SK-MEL-5 (cell line): ENCODE measurements around the gene EHBP1L1. TPM values are rescaled to one million over a fixed set of nuclear protein-coding genes. Genes with fewer than 3 reads are reported as not detected.

Source experiments
- DNase-seq: peaks from one replicate; pipeline ENCODE4 v3.0.0-alpha.2; 2016; ENCODE audit warnings: low read depth, low spot score
- in situ Hi-C: cut with HindIII; loops from 2 replicates; pipeline ENCODE4 v1.10.0; 2016; ENCODE audit warnings: low sequenced_read_pairs, high pct_unique_total_duplicates, low pct_unique_long_range_greater_than_20kb
- total RNA-seq: library from RNA; depleted of rRNA; stranded (reverse); fragments of >200 nt; shearing (Covaris generic); gene quantifications from 2 replicates; pipeline ENCODE4 v1.2.3, GENCODE V29; 2014

Gene EHBP1L1
- total RNA-seq, 1 experiment from 2014 or later, result 14.3 TPM

GRCh38 chr11:65584723-65585171, 8.9 kb downstream of the EHBP1L1 start:
- no peak for DNase-seq
- in situ Hi-C loops, result no loop called here

- in situ Hi-C loops, result no loop called here
- no peak for DNase-seq
Observed at GRCh38 chr11:65585396-65586246, 9.8 kb downstream of the EHBP1L1 start.

- in situ Hi-C loops, result no loop called here
Observed at GRCh38 chr11:65586247-65586630, 10.4 kb downstream of the EHBP1L1 start.

GRCh38 chr11:65586676-65587075, 10.8 kb downstream of the EHBP1L1 start:
- in situ Hi-C loops, result no loop called here
- DNase-seq, result peak; percentile 23

More at GRCh38 chr11:65586247-65586630, 10.4 kb downstream of the EHBP1L1 start:
- no peak for DNase-seq

- peak; percentile 59 for DNase-seq
- in situ Hi-C loops, result no loop called here
Observed at GRCh38 chr11:65588199-65589054, 12.6 kb downstream of the EHBP1L1 start.

GRCh38 chr11:65589444-65590239, 13.8 kb downstream of the EHBP1L1 start:
- DNase-seq, result no peak
- in situ Hi-C loops, result no loop called here

GRCh38 chr11:65590240-65590738, 14.4 kb downstream of the EHBP1L1 start:
- in situ Hi-C loops, result no loop called here
- no peak for DNase-seq

- in situ Hi-C loops, result no loop called here
- DNase-seq, result no peak
Observed at GRCh38 chr11:65591939-65592857, 16.3 kb downstream of the EHBP1L1 start.

GRCh38 chr11:65592858-65593517, 17.1 kb downstream of the EHBP1L1 start:
- in situ Hi-C loops, result no loop called here

GRCh38 chr11:65593518-65594414, 17.9 kb downstream of the EHBP1L1 start:
- in situ Hi-C loops, result no loop called here
- DNase-seq, result peak; percentile 39

More at GRCh38 chr11:65592858-65593517, 17.1 kb downstream of the EHBP1L1 start:
- DNase-seq, result no peak

- in situ Hi-C loops, result no loop called here
- DNase-seq, result no peak
Observed at GRCh38 chr11:65595131-65595530, 19.3 kb downstream of the EHBP1L1 start.

- in situ Hi-C loops, result no loop called here
- DNase-seq, result no peak
Observed at GRCh38 chr11:65595543-65596281, 19.9 kb downstream of the EHBP1L1 start, which contains the start of gene KCNK7. Gene KCNK7, minus strand, starts transcription at chr11:65595800. Its CDS starts 28 bp downstream, at chr11:65595772.

- in situ Hi-C loops, result no loop called here
Observed at GRCh38 chr11:65596520-65596919, 20.7 kb downstream of the EHBP1L1 start.

GRCh38 chr11:65598258-65598699, 22.4 kb downstream of the EHBP1L1 start:
- DNase-seq, result no peak
- in situ Hi-C loops, result no loop called here

More at GRCh38 chr11:65596520-65596919, 20.7 kb downstream of the EHBP1L1 start:
- no peak for DNase-seq
